ENCODE results near the gene PFKFB3. TPM values are rescaled to one million over a fixed set of nuclear protein-coding genes. Genes with fewer than 3 reads are reported as not detected.
"Not testable (repeated sequence)": the region's sequence is repeated elsewhere in the genome, so short reads cannot be mapped to it uniquely, and the experiment has no call there.

The PFKFB3 gene
- total RNA-seq, 1 donor from 2014 or later = 30.1 TPM

DNA sequence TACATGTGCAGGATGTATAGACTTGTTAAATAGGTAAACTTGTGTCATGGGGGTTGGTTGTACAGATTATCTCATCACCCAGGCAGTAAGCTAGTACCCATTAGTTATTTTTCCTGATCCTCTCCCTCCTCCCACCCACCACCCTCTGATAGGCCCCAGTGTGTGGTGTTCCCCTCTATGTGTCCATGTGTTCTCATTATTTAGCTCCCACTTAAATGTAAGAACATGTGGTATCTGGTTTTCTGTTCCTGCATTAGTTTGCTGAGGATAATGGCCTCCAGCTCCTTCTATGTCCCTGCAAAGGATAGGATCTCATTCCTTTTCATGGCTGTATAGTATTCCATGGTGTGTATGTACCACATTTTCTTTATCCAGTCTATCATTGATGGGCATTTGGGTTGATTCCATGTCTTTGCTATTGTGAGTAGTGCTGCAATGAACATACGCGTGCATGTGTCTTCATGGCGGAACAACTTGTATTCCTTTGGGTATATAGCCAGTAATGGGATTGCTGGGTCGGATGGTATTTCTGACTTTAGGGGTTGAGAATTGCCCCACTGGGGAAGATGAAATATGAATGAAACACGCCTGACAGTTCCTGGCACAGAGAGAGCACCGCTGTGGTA, 36.0 kb downstream of the PFKFB3 start:
- DNase-seq = not testable (repeated sequence)

DNA sequence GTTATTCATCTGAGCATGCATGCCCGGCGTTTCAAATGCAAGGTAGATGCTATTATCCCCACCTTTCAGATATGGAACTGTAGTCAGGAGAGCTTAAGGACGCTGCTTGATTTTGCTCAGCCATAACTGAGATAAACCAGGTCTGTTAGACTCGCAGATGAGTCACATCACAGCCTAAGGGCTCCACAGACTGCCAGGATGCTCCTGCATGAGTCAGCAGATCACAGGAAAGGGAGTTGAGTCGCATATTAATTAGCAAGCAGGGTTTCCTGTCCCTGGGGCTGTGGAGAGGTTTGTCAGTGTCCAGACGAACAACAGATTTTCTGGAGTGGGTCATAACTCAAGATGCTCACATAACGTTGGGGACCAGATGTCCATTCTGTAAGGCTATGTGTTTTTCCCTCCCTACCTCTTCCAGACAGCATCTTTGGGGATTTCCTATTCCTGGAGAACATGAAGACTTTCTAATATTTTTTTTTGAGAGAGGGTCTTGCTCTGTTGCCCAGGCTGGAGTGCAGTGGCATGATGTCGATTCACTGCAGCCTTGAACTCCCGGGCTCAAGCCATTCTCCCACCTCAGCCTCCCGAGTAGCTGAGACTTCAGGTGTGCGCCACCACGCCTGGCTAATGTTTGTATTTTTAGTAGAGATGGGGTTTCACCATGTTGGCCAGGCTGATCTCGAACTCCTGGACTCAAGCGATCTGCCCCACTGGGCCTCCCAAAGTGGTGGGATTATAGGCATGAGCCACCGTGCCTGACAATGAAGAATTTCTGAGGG, 36.7 kb downstream of the PFKFB3 start:
- DNase-seq = peak; percentile 98

DNA sequence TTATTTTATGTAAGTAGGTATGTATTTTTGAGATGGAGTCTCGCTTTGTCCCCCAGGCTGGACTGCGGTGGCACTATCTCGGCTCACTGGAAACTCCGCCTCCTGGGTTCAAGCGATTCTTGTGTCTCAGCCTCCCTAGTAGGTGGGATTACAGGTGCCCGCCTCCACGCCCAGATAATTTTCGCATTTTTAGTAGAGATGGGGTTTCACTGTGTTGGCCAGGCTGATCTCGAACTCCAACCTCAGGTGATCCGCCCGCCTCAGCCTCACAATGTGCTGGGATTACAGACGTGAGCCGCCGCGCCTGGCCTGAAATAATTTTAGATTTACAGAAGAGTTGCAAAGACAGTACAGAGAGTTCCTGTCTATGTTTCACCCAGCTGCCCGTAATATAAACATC, 37.5 kb downstream of the PFKFB3 start:
- DNase-seq = no peak

DNA sequence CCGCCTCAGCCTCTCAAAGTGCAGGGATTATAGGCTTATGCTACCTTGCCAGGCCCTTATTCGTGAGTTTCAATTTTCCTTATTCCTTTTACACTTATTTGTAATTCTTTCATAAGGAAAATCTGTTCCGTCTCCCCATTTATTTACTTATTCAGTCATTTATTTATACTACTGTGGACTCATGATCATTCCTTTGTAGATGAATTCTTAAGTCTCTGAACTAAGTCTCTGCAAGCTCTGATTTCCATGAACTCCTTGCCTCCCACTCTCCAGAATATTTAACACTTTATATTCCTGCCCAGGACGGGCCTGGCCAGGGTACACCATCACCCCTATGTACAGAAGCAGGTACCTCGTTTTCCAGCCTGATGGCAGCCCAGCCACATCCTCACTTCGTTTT, 39.4 kb downstream of the PFKFB3 start:
- no peak for DNase-seq

DNA sequence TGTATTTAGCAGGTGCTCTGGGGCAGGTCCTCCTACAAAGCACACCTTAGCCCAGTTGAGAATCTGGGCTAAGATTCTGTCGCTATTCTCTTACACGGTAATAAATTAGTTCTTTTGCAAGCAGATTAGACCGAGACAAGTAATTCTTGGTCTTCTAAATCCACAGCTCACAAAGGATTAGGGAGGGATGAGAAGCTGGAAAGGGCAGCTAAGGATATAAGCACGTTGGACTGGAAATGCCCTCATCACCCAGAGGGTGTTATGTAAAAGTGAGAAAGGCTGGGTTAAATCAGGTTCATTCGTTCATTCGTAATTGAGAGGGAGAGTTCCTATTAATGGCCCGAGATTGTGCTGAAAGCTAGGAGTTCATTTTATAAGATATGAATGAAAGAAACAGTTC, 41.8 kb downstream of the PFKFB3 start:
- no peak for DNase-seq

DNA sequence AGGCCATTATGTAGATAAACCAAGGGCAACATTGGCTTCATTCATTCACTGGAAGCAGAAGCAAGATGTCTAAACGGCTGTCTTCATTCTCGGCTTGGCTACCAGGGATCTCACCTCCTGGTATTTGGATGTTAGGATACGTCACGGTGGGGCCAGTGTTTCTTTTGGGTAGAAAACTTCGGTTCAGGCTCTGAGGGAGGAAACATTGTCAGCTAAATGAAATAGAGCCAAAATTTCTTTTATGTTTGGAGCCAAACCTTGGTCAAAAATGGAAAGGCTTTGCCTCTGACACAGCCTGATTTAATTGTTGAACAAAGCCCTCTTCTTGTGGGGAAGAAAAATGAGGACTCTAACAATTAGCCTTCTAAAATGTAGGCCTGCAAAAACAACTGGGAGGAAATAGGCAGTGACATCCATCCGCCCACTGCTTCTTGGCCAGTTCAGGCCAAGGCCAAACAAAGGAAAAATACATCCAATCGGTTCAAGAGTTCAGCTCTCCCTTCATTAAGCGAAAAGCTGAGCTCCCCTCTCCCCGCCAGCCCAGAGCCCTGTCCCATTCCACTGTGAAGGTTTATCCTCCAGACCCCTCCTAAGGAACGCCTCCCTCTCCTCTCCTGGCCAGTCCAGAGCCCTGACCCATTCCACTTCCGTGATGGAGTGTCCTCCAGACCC, 44.4 kb downstream of the PFKFB3 start:
- DNase-seq = peak; percentile 67

DNA sequence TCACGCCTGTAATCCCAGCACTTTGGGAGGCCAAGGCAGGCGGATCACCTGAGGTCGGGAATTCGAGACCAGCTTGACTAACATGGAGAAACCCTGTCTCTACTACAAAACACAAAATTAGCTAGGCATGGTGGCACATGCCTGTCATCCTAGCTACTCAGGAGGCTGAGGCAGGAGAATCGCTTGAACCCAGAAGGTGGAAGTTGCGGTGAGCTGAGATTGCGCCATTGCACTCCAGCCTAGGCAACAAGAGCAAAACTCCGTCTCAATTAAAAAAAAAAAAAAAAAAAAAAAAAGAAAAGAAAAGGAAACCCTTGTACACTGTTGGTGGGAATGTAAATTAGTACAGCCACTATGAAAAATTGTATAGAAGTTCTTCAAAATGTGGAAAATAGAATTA, 46.2 kb downstream of the PFKFB3 start:
- DNase-seq = not testable (repeated sequence)

DNA sequence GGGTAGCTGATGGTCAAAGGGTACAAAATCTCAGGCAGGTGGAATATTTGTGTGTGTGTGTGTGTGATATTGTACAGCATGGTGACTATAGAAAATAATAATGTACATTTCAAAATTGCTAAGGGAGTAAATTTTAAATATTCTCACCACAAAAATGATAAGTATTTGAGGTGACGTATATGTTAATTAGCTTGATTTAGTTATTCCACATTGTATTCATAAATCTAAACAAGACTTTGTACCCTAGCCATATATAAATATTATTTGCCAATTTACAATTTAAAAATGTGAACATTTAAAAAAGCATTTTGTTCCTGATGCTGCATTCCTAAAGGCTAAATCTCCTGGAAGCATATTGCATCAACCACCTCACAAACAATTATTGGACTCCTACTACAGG, 47.0 kb downstream of the PFKFB3 start:
- no peak for DNase-seq

DNA sequence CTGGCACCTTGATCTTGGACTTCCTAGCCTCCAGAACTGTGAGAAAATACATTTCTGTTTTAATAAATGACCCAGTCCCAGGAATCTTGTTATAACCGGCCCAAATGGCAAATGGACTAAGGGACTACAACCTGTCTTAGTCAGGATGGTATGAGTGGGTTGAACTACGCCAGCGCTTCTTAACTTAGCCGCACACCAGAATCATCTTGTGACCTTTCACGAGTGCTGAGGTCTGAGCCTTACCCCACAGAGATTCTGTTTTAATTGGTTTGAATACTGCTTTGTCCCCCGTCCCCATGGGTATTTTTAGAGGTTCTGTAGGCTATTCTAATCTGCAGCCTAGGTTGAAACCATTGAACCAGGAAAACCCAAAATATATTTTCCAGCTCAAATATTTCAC, 48.0 kb downstream of the PFKFB3 start:
- no peak for DNase-seq

DNA sequence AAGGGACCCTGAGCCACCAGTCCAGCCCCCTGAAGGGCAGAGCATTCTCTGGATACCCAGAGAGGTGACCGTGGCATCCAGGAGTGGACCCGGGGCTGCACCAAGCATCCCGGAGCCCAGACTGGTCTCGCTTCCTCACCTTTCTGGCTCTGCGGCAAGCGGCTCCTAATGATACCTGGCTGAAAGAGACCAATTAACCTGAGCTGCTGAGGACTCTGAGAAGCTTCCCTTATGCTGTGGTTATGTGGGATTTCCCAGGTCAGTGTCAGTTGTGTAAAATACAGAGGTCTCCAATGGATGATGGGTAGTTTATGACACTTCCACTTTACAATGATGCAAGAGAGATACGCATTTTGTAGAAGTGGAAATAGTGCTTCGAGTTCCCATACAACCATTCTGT, 51.5 kb downstream of the PFKFB3 start:
- no peak for DNase-seq

DNA sequence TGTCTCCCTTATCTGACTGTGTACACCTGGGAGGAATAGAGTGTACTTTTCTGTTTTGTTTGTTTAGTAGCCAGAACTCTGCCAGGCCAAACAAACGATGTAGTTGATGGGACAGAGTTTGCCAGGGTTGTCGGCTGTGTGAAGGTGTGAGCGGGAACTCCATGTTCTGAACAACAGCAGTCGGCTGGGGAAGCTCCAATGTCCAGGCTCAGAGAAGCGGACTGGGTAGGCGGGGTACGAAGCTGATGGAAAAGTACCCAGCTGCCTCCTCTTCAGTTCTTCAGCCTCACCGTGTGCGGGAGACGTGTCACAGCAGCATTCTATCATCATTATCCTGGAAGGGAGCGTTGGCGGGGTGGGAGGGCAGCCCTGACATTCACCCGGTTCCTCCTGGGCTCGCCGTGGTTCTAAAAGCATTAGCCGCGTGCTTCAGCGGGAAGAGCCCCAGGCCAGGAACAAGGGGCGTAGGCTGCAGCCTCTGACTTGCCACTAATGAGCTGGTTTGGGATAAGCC, 52.9 kb downstream of the PFKFB3 start:
- no peak for DNase-seq

DNA sequence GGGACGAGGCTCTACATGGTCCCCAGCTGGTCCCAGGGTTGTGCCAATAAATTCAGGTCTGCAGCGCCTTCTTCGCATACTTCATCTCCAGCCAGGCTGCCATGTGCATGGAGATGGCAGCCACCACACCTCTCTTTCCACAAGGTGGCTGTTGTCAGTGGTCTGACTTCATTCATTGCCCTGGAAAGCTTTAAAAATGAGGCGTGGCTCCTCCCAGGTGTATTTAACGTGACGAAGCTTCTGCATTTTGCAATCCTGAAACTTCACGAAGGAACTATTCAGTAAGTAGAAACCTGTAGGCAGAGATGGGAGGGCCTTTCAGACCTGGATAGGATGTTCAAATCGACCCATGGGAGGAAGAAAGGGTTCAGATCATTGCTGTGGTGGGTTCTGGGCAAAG, 53.7 kb downstream of the PFKFB3 start:
- no peak for DNase-seq

DNA sequence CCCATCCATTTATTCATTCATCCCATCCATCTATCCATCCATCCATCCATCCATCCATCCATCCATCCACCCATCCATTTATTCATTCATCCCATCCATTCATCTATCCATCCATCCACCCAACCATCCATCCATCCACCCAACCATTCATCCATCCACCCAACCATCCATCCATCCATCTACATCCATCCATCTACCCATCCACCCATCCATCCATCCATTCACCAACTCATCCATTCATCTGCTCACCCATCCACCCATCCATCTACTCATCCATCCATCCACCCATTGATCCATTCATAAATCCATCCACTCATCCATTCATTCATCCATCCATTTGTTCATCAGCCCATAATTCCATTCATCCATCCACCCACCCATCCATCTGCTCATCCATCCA, 56.4 kb downstream of the PFKFB3 start:
- DNase-seq = no peak

DNA sequence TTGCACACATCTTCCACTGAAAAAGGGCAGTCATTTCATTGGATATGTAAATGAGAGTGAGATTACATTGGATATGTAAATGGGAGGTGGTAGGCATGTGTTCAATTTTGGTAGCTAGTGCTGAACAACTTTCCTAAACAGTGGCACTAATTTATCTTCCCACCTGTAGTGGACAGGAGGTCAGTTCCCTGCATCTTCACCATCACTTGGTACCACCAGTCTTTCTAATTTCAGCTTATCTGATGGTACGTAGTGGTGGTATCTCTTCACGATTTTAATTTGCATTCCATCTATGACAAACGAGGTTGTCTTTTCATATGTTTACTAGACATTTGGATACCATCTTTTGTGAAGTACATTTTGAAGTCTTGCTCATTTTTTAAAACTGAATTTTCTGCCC, 58.1 kb downstream of the PFKFB3 start:
- no peak for DNase-seq

DNA sequence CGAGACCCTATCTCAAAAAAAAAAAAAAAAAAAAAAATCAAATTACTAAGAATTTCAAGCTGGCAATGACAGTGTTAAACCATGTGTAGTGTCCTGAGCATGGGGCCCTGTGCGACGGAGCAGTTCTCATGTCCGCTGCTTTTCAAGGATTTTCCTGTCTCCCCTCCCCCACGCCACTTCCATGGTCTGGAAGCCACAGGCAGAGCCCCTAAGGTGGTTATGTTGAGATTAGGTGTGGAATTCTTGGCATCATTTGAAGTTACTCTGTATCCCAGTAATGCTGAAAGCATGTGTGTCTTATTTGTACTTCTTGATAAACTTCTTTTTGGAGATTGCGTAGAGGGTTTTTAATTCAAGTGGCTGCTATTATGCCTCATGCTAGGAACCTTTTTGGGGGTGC, 65.2 kb downstream of the PFKFB3 start:
- no peak for DNase-seq

DNA sequence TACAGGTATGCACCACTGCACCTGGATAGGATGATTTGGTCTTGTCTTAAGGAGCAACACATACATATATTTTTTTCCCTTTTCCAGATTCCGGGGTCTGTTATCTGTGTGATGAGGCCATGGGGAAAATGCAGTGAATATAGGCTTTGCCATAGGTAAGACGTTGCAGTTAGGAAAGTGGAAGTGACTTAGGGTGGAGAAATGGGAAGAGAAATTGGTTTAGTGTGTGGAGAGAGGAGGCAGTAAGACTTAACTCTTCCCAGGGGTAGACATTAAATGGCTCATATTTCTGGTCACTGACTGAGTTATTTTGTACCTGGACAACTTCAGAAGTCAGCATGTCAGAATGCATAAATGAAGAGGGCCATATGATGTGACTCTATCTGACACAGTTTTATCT, 66.7 kb downstream of the PFKFB3 start:
- no peak for DNase-seq

DNA sequence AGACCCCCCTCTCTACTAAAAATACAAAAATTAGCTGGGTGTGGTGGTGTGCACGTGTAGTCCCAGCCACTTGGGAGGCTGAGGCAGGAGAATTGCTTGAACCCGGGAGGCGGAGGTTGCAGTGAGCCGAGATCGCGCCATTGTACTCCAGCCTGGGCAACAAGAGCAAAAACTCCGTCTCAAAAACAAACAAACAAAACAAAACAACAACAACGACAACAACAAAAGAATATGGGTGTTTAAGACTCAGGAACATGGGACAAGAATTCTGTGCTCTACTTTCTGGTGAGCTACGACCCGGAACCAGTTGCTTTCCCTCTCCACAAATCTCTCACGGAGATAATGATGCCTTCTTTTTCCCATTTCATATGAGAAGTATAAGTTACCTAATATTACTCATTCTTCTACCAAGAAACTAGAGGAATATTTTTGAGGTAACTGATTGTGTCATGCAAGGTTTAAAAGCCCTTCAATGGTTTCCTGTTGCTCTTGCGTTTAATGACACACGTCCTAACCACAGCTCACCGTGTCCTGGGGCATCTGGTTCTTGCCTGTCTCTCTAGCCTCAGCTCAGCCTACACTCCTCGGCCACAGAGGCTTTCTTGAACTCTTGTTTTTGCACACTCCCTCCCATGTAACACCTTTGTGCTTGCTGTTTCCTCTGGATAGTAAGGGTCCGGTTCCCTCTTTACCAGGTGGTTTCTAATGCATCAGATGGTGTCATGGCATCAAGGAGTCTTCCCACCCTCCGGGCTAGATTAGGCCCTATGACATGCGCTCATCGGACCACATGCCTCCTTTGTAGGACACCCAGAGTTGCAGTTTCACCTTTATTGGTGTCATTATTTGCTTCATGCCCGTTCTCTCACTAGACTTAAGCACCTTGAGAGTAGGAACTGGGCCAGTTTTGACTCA, 67.5 kb downstream of the PFKFB3 start:
- no peak for DNase-seq

DNA sequence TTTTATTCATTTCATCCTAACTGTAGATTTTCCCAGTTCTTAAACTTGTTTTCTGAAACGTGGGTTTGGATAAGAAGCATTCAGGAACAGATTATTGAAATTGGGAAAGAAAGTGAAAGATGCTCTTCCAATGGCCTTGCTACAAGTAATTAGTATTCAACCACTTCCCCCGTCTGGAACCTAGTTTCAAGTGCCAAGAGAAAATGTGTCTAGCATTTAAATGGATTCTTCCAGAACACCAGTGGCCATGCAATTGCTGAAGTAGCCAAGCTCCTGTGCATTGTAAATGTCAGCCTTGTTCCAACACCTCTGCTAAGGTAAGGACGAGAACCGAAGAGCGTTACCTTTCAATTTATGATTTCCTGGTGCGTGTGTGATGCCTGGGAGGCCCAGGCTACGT, 68.2 kb downstream of the PFKFB3 start:
- DNase-seq = no peak

DNA sequence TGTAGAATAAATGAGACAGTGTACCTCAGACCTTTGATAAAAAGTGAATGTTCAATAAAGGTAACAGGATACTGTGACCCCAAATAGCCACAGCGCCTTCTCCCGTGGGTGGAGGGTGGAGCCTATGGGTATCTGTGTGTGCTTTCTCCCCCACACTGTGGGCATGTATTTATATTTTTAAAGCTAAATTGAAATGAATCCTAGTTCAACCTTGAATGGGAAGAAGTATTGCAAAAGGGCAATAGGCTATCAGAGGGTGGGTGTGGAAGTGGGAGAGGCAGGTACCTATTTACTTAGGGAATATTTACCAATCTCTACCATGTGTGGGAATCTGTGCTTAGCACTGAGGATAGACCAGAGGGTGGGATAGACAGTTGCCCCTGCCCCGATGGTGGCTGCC, 68.9 kb downstream of the PFKFB3 start:
- DNase-seq = no peak

DNA sequence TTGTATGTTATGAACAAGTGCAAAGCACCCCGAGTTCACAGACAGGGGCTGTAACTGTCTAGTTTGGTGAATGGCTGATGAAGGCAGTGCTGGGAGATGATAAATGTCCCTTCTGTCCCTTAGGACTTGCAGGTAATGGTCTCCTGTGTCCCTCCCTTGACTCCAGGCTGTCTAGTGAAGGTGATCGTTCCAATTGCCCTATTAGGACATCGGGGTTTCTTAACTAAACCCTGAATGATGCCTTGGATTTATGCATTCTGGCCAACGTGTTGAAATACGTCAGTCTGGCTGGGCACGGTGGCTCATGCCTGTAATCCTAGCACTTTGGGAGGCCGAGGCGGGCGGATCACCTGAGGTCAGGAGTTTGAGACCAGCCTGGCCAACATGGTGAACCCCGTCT, 69.4 kb downstream of the PFKFB3 start:
- no peak for DNase-seq

DNA sequence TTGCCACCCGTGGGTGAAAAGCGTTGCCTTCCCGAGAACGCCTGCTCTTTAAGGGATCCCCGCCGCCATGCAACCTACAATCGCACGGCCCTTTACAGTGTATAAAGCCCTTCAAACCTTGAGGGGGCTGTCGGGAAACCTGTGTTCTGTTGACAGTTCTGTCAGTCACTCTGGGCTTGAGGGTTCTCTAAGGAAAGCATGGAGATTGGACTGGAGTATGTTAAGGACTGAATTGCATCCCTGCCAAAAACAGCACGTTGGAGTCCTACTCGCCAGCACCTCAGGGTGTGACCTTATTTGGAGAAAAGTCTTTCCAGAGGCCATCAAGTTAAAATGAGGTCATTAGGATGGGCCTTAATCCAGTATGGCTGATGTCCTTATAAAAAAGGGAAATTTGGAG, 70.6 kb downstream of the PFKFB3 start:
- no peak for DNase-seq

DNA sequence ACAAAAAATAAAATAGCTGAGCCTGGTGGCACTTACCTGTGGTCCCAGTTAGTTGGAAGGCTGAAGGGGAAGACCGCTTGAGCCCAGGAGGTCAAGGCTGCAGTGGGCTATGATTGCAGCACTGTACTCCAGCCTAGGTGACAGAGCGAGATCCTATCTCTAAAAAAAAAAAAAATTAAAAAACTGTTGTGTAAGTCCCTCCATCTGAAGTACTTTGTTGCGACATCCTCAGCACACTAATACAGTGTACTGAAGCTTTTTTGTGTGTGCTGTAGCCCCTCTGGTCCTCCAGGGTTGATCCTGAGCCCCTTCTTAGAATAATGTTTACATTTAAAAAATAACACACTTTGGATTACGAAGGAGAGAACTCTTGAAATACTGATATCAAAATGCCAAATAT, 71.3 kb downstream of the PFKFB3 start:
- no peak for DNase-seq

DNA sequence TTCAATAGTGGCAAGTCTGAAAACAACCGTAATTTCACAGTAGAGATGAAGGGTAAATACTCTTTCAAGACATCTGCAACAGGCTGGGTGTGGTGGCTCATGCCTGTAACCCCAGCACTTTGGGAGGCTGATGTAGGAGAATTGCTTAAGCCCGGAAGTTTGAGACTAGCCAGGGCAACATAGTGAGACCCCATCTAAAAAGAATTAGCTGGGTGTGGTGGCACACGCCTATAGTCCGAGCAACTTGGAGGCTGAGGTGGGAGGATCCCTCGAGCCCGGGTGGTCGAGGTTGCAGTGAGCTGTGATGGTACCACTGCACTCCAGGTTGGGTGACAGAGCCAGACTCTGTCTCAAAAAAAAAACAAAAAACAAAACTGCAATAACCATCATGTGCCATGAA, 71.8 kb downstream of the PFKFB3 start:
- DNase-seq = no peak
